ENCODE results near the gene KRT31.
"Not testable (repeated sequence)": the region's sequence is repeated elsewhere in the genome, so short reads cannot be mapped to it uniquely, and the experiment has no call there.

Gene KRT31

GRCh38 chr17:41354536-41354935 is 42.9 kb downstream of the KRT31 start:
- H3K4me3 ChIP-seq (ENCODE audit: low read length): no peak overlapping the region
- no peak for DNase-seq (ENCODE audit: low read depth)
- no peak for TF ChIP-seq CTCF (conservative IDR thresholded peaks at IDR 0.05; ENCODE audit: low read depth, low read length)

GRCh38 chr17:41352597-41353366 is 44.6 kb downstream of the KRT31 start:
- no peak for DNase-seq (ENCODE audit: low read depth)
- no peak for TF ChIP-seq CTCF (conservative IDR thresholded peaks at IDR 0.05; ENCODE audit: low read depth, low read length)
- no peak overlapping the region for H3K4me3 ChIP-seq (ENCODE audit: low read length)

- no peak for DNase-seq (ENCODE audit: low read depth)
- no peak overlapping the region for H3K4me3 ChIP-seq (ENCODE audit: low read length)
- no peak for TF ChIP-seq CTCF (conservative IDR thresholded peaks at IDR 0.05; ENCODE audit: low read depth, low read length)
Observed at GRCh38 chr17:41351177-41351576, 46.2 kb downstream of the KRT31 start.

- H3K4me3 ChIP-seq (ENCODE audit: low read length); DNase-seq (ENCODE audit: low read depth): not testable (repeated sequence)
Observed at GRCh38 chr17:41350381-41350878, 47.0 kb downstream of the KRT31 start, which contains the start of gene KRT33A. Gene KRT33A (minus strand): TSS chr17:41350828. CDS start chr17:41350767, 61 bp downstream.

- no peak overlapping the region for H3K4me3 ChIP-seq (ENCODE audit: low read length)
- DNase-seq (ENCODE audit: low read depth): no peak
- no peak for TF ChIP-seq CTCF (conservative IDR thresholded peaks at IDR 0.05; ENCODE audit: low read depth, low read length)
Observed at GRCh38 chr17:41347869-41348760, 49.3 kb downstream of the KRT31 start.

GRCh38 chr17:41346421-41346820 is 51.0 kb downstream of the KRT31 start:
- not testable (repeated sequence) for DNase-seq (ENCODE audit: low read depth); H3K4me3 ChIP-seq (ENCODE audit: low read length)

- no peak for DNase-seq (ENCODE audit: low read depth)
- H3K4me3 ChIP-seq (ENCODE audit: low read length): no peak overlapping the region
- TF ChIP-seq CTCF (conservative IDR thresholded peaks at IDR 0.05; ENCODE audit: low read depth, low read length): no peak
Observed at GRCh38 chr17:41345992-41346391, 51.4 kb downstream of the KRT31 start.

Data from retinal pigment epithelial cell (primary cell).